ENCODE measurements around the gene INIP. TPM values are rescaled to one million over a fixed set of nuclear protein-coding genes. Genes with fewer than 3 reads are reported as not detected.

Gene INIP
- total and polyA plus RNA-seq, 11 donors = 4.3 to 18.2 (median 12.7) TPM

- ATAC-seq = no peak
- TF ChIP-seq POLR2A (IDR thresholded peaks at IDR 0.05) = no peak
- TF ChIP-seq, protein P1, sequence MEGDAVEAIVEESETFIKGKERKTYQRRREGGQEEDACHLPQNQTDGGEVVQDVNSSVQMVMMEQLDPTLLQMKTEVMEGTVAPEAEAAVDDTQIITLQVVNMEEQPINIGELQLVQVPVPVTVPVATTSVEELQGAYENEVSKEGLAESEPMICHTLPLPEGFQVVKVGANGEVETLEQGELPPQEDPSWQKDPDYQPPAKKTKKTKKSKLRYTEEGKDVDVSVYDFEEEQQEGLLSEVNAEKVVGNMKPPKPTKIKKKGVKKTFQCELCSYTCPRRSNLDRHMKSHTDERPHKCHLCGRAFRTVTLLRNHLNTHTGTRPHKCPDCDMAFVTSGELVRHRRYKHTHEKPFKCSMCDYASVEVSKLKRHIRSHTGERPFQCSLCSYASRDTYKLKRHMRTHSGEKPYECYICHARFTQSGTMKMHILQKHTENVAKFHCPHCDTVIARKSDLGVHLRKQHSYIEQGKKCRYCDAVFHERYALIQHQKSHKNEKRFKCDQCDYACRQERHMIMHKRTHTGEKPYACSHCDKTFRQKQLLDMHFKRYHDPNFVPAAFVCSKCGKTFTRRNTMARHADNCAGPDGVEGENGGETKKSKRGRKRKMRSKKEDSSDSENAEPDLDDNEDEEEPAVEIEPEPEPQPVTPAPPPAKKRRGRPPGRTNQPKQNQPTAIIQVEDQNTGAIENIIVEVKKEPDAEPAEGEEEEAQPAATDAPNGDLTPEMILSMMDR (IDR thresholded peaks at IDR 0.05) = no peak
- intact Hi-C loops (cut with DNase I) = loop anchor here in 1 of 10 donors (10.0 kb wide), 1 partner anchor 70 kb away; no protein-coding TSS in a partner anchor
- Histone ChIP-seq H3K27me3 (no peaks in the 10 kb centered on the region), H3K27ac (peak overlapping the region in 6 of 12 donors; percentile 1 to 73 (median 18)), H3K4me3 (no peak overlapping the region), H3K4me1 (peaks cover 0 to 65% (median 33%) of the 10 kb centered on the region in 12 donors), H3K9me3 (no peaks in the 10 kb centered on the region), H3K36me3 (no peaks in the 10 kb centered on the region)
- no peak for DNase-seq
- 55 to 63% (median 61%) methylated on average over 5 of the region's 5 CpGs for WGBS, 4 donors
Observed at GRCh38 chr9:112755016-112755427, 37.1 kb upstream of the INIP start.

DNA sequence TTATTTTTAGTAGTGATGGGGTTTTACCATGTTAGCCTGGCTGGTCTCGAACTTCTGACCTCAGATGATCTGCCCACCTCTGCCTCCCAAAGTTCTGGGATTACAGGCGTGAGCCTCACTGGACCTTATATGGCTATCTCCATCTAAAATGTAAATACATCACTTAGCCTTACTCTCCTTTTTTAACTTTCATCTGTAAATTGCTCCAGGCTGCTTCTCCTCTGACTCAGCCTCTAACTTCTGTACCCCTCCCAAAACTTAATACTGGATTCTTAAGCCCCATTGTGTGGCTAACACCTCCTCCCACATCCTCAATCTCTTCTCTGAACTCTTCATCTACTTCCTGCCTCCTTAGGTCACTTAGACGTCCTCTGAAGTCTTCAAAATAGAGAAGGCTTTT, 36.7 kb upstream of the INIP start:
- peaks cover 0 to 69% (median 36%) of the 10 kb centered on the region in 12 donors for H3K4me1 ChIP-seq

DNA sequence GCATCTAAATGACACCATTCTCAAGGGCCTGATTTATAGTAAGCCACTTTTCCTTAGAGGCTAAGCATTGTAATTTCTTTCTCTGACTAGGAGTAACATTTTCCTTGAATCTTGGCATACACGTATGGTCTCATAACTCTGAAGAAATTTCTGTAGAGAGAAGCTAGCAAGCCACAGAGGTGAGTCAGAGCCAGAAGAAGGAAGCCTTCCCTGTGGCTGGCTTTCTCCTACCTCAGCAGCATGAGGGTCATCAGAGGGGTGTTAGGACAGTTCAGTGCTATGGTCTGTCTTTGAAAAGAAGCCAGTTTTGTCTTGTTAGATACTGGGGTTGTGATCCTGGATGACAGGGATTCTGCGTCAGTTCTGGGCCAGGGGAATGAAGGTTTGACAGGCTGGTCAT, 35.8 kb upstream of the INIP start:
- Histone ChIP-seq H3K9me3 (no peaks in the 10 kb centered on the region), H3K4me1 (peaks cover 0 to 76% (median 37%) of the 10 kb centered on the region in 12 donors), H3K4me3 (no peak overlapping the region), H3K36me3 (no peaks in the 10 kb centered on the region), H3K27me3 (no peaks in the 10 kb centered on the region), H3K27ac (peak overlapping the region in 2 of 12 donors; percentile 71 to 73)
- intact Hi-C loops (cut with DNase I) = loop anchor here in 1 of 10 donors (5.0 to 10.0 kb wide), 2 partner anchors 36 to 71 kb away; partner anchors contain the start of gene INIP
- no peak for ATAC-seq
- TF ChIP-seq, protein P1 (IDR thresholded peaks at IDR 0.05) = no peak
- TF ChIP-seq POLR2A (IDR thresholded peaks at IDR 0.05) = no peak
- no peak for DNase-seq
- WGBS, 4 donors = 75 to 90% (median 82%) methylated on average over 1 to 2 of the region's 2 CpGs

More for the DNA sequence above, 36.7 kb upstream of the INIP start:
- DNase-seq = no peak
- intact Hi-C loops (cut with DNase I) = loop anchor here in 1 of 10 donors (5.0 to 10.0 kb wide), 2 partner anchors 37 to 70 kb away; partner anchors contain the start of gene INIP
- Histone ChIP-seq H3K27me3 (no peaks in the 10 kb centered on the region), H3K36me3 (no peaks in the 10 kb centered on the region), H3K4me3 (no peak overlapping the region), H3K9me3 (no peaks in the 10 kb centered on the region), H3K27ac (peak overlapping the region in 3 of 12 donors; percentile 19 to 73 (median 71))
- 72 to 76% (median 73%) methylated on average over 3 of the region's 3 CpGs for WGBS, 4 donors
- no peak for ATAC-seq
- TF ChIP-seq POLR2A (IDR thresholded peaks at IDR 0.05) = no peak
- TF ChIP-seq, protein P1 (IDR thresholded peaks at IDR 0.05) = no peak

GRCh38 chr9:112752334-112753125, 34.6 kb upstream of the INIP start:
- TF ChIP-seq, protein P1 (IDR thresholded peaks at IDR 0.05) = no peak
- TF ChIP-seq POLR2A (IDR thresholded peaks at IDR 0.05) = no peak
- no peaks in the 10 kb centered on the region for H3K9me3 ChIP-seq
- H3K36me3 ChIP-seq = no peaks in the 10 kb centered on the region
- intact Hi-C loops (cut with DNase I) = loop anchor here in 1 of 10 donors (5.0 to 10.0 kb wide), 2 partner anchors 35 to 72 kb away; partner anchors contain the start of gene INIP
- no peak for DNase-seq
- H3K27ac ChIP-seq = no peak overlapping the region
- H3K4me3 ChIP-seq = peak overlapping the region in 5 of 12 donors; percentile 91 to 98 (median 97)
- peaks cover 0 to 77% (median 37%) of the 10 kb centered on the region in 12 donors for H3K4me1 ChIP-seq
- no peaks in the 10 kb centered on the region for H3K27me3 ChIP-seq
- WGBS, 4 donors = 76 to 82% (median 79%) methylated on average over 6 of the region's 6 CpGs
- no peak for ATAC-seq

Measured in heart left ventricle (tissue), 16 donors.